Fibroblast of pulmonary artery (primary cell): Measurements from ENCODE around the gene SGTB.

Experiments
- DNase-seq: peaks from one replicate; pipeline ENCODE4 v3.0.0-alpha.2; 2010; ENCODE audit warnings: low read depth
- H3K4me3 ChIP-seq: replicated peaks from 2 replicates; pipeline ENCODE4 v1.5.1; 2011; ENCODE audit warnings: low read depth, mild to moderate bottlenecking, control low read depth, low read length, moderate library complexity
- TF ChIP-seq, protein P1 (sequence below): IDR thresholded peaks from 2 replicates; pipeline ENCODE4 v1.5.1; 2011; ENCODE audit warnings: mild to moderate bottlenecking, control low read depth, low read length, inconsistent platforms; ENCODE audit errors: missing control alignments

SGTB gene, protein sequence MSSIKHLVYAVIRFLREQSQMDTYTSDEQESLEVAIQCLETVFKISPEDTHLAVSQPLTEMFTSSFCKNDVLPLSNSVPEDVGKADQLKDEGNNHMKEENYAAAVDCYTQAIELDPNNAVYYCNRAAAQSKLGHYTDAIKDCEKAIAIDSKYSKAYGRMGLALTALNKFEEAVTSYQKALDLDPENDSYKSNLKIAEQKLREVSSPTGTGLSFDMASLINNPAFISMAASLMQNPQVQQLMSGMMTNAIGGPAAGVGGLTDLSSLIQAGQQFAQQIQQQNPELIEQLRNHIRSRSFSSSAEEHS

DNA sequence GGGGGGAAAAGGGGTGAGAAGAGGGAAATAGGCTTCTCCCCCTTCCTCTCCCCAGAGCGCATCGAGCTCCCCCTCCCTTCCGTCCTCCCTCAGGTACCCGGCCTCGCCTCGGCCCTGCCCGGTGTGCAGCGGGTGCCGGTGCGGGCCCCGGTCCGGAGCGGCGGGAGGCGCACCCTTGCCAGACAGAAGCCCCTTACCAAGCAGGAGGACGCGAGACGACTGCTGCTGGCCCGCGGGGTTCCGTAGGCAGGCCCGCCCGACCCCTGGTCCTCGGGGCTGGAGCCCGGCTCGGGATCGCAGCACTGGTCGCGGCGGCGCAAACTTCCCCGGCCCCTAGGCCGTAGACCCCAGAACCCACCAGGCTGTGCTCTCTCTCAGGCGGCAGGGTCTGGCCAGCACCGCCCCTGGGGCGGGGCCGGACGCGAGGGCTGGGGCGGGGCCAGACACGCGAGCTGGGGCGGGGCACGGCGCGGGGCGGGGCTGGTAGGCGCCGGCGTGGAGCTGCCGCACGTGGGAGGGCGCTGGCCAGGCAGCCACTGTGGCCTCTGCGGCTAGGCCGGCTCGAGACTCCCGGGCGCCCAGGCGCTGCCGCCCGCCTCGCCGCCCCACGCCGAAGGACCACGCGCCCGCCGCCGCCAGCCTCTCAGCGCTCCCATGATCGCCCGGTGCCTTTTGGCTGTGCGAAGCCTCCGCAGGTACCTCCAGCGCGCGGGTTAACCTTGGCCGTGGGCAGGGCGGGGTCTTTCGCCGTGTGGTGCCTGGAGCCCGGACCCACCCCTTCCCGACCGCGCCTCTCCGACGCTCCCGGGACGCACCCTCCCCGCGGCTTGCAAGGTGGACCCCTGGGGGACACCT is at the start of gene SGTB, which contains the start of gene NLN:
SGTB (minus strand) TSS at position 390 of the 855 bp plus-strand sequence. CDS start 1,302 bp downstream, outside the sequence.
NLN (plus strand) TSS at position 486 of the 855 bp plus-strand sequence; CDS start at position 655, 169 bp downstream.
- TF ChIP-seq, protein P1, sequence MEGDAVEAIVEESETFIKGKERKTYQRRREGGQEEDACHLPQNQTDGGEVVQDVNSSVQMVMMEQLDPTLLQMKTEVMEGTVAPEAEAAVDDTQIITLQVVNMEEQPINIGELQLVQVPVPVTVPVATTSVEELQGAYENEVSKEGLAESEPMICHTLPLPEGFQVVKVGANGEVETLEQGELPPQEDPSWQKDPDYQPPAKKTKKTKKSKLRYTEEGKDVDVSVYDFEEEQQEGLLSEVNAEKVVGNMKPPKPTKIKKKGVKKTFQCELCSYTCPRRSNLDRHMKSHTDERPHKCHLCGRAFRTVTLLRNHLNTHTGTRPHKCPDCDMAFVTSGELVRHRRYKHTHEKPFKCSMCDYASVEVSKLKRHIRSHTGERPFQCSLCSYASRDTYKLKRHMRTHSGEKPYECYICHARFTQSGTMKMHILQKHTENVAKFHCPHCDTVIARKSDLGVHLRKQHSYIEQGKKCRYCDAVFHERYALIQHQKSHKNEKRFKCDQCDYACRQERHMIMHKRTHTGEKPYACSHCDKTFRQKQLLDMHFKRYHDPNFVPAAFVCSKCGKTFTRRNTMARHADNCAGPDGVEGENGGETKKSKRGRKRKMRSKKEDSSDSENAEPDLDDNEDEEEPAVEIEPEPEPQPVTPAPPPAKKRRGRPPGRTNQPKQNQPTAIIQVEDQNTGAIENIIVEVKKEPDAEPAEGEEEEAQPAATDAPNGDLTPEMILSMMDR = no peak
- peak; percentile 73 for DNase-seq
- peak within 1 kb of the TSS; percentile 76 for H3K4me3 ChIP-seq

DNA sequence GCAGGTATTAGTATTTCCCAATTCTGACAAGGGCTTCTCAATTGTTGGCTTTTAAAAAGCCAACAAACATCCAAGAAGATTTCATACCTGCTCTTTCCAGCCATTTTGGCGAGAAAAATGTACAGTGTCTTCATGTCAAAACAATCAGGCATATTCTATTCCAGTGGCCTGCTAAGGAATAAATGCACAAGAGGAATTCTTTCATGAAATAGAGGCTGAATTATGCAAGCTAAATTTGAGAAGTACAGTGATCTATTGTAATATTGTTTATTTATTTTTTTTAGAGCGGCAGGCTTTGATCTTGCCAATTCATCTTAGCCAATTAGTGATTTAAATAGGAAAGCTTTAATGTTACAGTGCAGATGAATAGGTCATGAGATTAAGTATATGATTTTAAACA is 49.4 kb upstream of the SGTB start:
- no peak for DNase-seq
- TF ChIP-seq, protein P1 = no peak
- H3K4me3 ChIP-seq = no peak overlapping the region

DNA sequence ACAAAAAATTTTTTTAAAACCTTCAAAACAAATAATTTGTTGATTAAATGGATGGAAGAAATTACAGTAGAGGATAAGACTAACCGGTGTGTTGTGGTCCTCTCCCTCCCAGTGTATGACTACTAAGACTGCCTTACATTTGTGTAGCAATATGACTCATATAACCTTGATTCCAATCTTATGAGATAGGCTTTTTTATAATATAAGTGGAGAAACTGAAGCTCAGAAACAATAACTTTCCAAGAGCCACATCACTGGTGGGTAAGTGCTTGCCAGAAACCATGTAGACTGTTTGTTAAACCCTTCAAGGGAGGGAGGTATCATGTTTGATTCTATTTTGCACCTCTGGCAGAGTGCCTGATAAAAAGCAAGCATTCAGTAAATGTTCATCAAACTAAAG is 47.6 kb upstream of the SGTB start:
- TF ChIP-seq, protein P1 = no peak
- H3K4me3 ChIP-seq = no peak overlapping the region
- DNase-seq = peak; percentile 90

DNA sequence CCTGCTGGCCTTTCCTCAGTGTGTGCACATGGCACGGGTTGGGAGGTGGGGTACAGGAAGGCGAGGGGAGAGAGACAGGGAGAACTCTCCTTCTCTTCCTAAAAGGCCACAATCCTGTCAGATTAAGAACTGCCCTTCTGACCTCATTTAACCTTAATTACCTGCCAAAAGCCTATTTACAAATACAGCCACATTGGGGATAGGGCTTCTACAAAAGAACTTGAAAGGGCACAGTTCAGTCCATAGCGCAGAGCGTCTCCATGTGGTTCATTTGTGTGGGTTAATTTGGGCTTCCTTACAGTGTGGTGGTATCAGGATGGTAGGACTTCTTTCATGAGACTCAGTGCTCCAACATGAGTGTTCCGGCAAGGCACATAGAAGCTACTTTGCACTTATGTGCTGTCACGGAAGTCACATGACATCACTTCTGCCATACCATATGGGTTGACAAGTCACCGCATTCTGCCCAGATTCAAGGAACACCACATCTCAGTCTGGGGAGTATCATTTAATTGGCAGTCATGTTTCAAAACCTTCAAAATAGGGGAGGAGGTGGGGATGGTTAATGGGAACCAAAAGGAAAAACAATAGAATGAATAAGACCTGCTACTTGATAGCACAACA is 46.9 kb upstream of the SGTB start:
- no peak for DNase-seq
- TF ChIP-seq, protein P1 = no peak

DNA sequence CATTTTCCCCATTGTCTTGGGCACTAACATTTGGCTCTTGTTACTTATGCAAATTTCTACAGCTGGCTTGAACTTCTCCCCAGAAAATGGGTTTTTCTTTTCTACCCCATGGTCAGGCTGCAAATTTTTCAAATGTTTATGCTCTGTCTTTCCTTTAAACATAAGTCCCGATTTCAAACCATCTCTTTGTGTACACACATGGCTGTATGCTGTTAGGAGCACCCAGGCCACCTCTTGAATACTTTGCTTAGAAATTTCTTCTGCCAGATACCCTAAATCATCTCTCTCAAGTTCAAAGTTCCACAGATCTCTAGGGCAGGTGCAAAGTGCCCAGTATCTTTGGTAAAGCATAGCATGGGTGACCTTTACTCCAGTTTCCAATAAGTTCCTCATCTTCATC is 45.7 kb upstream of the SGTB start:
- no peak for DNase-seq
- TF ChIP-seq, protein P1 = no peak
- H3K4me3 ChIP-seq = no peak overlapping the region

More for the DNA sequence above, 46.9 kb upstream of the SGTB start:
- no peak overlapping the region for H3K4me3 ChIP-seq

DNA sequence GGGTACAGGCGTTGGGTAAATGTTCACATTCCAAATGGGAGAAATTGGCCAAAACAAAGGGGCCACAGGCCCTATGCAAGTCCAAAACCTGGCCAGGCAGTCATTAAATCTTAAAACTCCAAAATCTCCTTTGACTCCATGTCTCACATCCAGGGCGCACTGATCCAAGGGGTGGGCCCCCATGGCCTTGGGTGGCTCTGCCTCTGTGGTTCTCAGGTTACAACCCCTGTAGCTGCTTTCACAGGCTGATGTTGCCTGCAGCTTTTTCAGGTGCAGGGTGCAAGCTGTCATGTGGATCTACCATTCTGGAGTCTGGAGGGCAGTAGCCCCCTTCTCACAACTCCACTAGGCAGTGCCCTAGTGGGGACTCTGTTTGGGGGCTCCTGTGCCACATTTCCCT is 44.9 kb upstream of the SGTB start:
- no peak for DNase-seq
- no peak overlapping the region for H3K4me3 ChIP-seq
- TF ChIP-seq, protein P1 = no peak
